Ureter (tissue), 1 donor: ENCODE data around the gene UNC93B1. TPM values are rescaled to one million over a fixed set of nuclear protein-coding genes. Genes with fewer than 3 reads are reported as not detected.
"Not testable (repeated sequence)": the region's sequence is repeated elsewhere in the genome, so short reads cannot be mapped to it uniquely, and the experiment has no call there.

Experiments used
- DNase-seq: peaks from one replicate; pipeline ENCODE4 v3.0.0-alpha.2; 2020; ENCODE audit warnings: low spot score
- total RNA-seq: library from RNA; stranded (reverse); gene quantifications from one replicate; pipeline ENCODE4 v1.2.4, GENCODE V29; 2023
- donor health status: DM: yes; HTN: yes; CAD: no.

UNC93B1 gene
- total RNA-seq, 1 donor from 2014 or later: 98.3 TPM

GRCh38 chr11:67991347-67992121, 12.4 kb downstream of the UNC93B1 start:
- not testable (repeated sequence) for DNase-seq

GRCh38 chr11:67990546-67991346, 13.2 kb downstream of the UNC93B1 start:
- not testable (repeated sequence) for DNase-seq

- DNase-seq: not testable (repeated sequence)
Observed at GRCh38 chr11:67985302-67985701, 18.6 kb downstream of the UNC93B1 start.

DNA sequence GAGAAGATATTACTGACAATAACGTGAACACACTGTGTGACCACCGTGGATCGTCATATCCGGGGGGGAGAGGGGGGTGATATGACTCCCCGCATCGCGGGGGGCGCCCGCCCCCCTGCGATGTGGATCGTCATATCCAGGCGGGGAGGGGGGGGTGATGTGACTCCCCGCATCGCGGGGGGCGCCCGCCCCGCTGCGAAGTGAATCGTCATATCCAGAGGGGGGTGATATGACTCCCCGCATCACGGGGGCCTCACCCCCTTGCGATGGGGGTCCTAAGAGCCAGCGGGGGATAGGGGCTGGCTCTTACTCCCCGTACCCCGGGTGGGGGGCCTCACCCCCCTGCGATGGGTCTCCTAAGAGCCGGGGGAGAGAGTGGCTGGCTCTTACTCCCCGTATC, 19.9 kb downstream of the UNC93B1 start:
- no peak for DNase-seq

- DNase-seq: not testable (repeated sequence)
Observed at GRCh38 chr11:67982255-67982857, 21.5 kb downstream of the UNC93B1 start.

DNA sequence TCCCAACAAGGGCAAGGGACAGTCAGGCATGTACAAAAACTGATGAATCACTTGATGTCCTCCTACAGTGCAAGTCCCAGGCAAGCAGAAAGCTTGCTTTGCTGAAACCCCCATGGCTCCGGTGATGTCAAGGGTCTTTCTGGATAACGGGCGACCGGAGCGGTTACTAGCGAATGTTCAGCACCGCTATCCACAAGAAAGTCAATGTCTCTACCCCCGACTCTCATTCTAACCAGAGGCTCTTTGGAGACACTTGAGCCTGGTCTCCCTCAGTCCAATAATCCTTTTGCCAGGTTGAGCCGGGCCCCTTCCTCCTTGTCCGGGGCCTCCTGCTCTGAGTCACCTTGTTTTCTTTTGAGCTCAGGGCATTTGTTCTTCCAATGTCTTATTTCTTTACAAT, 22.7 kb downstream of the UNC93B1 start:
- not testable (repeated sequence) for DNase-seq

DNA sequence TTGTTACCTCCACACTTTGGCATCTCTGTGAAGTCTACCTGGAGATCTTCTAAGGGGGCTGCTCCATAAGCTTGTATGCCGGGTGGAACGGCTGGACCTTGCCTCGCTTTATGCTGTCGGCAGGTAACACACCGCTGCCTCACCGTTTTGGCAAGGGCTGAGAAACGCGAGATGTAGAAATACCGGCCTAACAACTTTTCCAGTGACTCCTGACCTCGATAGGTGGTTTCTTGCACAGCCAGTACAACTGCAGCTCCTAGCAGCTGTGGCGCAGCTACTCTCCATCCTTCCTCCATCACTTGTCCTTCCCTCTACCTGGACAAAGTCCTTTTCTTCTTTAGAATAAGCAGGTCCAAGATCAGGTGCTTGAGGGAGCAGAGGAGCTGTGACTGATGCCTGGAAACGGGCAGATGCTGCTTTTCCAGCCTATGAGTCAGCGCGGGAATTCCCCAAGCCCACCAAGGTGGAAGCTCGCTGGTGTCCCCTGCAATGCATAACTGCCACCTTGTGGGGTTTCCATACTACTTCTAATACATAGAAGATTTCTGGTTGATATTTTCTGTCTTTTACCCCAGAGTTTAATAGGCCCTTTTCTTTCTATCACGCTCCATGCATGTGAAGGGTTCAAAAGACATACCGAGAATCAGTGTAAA, 25.0 kb downstream of the UNC93B1 start:
- DNase-seq: peak; percentile 78

GRCh38 chr11:67974746-67975145, 29.2 kb downstream of the UNC93B1 start:
- DNase-seq: not testable (repeated sequence)

GRCh38 chr11:67965830-67966348, 38.0 kb downstream of the UNC93B1 start:
- DNase-seq: not testable (repeated sequence)

DNA sequence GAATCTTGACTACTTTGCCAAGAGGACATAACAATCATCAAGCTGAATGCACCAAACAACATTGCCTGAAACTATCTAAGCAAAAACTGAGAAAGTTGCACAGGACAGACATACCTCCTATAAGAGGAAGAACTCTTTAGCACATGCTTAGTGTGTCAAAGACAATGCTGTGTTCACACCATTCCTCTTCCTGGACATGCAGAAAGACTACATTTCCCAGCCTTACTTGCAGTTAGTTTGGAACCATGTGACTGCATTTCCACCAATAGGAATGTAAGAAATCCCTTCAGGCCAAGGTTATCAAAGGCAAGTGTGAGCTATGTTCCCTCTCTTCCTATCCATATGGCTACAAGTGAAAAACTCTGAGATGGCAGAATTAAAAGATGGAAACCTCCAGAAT, 39.2 kb downstream of the UNC93B1 start:
- not testable (repeated sequence) for DNase-seq

GRCh38 chr11:67963879-67964278, 40.0 kb downstream of the UNC93B1 start:
- DNase-seq: not testable (repeated sequence)

- not testable (repeated sequence) for DNase-seq
Observed at GRCh38 chr11:67963217-67963616, 40.7 kb downstream of the UNC93B1 start.

DNA sequence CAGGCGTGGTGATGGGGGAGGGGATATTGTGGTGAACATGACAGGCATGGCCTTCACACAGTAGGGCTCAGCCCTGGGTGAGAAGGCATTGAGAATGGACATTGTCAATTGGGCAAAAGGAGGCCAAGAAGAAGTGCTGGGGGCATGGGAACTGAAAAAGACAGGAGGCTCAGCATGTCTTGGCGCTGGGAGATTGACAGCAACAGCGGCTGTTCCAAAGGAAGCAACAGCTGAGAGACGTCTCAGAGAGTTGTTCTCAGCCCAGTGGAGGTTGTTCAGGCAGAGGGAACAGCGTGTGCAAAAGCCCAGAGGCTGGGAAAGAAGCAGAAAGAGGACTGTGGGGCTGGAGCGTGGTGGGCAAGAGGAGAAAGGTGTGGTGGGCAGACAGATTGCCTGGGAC, 47.7 kb downstream of the UNC93B1 start:
- DNase-seq: not testable (repeated sequence)

DNA sequence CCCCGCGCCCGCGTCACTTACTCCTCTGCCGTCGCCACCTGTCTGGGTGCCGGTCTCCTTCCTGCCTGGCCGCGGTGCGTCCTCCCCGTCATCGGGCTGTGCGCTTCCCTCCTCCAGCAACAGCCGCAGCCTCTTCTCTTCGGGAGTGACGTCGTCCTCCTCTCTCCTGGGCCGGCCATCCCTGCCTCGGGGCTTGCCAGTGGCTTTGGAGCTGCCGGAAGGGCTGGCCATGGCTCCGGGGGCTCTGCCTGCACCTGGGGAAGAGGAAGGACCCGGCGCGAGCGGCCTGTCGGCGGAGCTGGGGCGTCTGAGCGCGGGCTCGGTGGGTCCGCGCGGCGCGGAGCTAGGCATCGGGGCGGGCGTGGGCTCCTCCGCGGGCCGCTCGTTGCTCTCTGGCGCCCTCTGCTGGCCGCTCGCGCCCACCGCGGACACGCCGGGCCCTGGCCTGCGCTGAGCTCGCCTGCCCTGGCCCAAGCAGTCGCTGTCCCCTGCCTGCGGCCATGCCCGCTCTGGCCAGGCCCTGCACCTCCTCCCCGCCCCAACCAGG, 48.4 kb downstream of the UNC93B1 start:
- peak; percentile 73 for DNase-seq

DNA sequence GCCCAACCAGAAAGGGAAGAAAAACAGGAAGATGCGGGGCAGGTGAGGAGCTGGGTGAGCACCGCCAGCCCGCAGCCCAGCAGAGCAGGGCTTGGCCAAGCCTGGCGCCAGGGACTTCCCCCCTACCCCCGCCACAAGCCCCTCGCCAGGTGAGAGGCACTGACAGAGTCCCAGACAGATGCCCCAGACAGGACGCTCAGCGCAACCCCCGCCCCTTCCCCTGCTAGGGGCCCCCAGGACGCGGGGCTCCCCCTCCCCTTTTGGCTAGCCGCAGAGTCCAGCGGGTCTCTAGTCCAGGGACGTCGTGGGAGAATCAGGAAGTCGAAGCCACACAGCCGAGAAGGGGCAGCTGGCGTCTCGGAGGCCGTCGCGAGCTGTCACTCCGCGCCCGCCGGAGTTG, 48.9 kb downstream of the UNC93B1 start:
- not testable (repeated sequence) for DNase-seq

- not testable (repeated sequence) for DNase-seq
Observed at GRCh38 chr11:67954251-67954650, 49.6 kb downstream of the UNC93B1 start.

- DNase-seq: not testable (repeated sequence)
Observed at GRCh38 chr11:67950705-67951104, 53.2 kb downstream of the UNC93B1 start.

GRCh38 chr11:67947785-67948184, 56.1 kb downstream of the UNC93B1 start:
- not testable (repeated sequence) for DNase-seq

DNA sequence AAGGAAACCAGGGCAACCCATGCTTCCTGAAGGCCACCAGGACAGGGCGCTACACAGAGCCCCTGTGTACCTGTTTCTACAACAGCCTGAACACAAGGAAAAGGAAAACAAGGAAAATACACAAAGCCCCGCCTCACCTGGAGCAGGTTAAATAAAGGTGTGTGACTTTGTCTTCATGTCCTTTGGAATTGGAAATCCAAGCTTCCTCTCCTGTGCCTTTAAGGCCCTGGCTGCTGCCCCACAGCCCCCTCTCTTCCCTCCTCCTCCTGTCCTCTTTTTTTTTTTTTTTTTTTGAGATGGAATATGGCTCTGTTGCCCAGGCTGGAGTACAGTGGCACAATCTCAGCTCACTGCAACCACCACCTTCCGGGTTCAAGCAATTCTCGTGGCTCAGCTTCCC, 57.5 kb downstream of the UNC93B1 start:
- DNase-seq: not testable (repeated sequence)

DNA sequence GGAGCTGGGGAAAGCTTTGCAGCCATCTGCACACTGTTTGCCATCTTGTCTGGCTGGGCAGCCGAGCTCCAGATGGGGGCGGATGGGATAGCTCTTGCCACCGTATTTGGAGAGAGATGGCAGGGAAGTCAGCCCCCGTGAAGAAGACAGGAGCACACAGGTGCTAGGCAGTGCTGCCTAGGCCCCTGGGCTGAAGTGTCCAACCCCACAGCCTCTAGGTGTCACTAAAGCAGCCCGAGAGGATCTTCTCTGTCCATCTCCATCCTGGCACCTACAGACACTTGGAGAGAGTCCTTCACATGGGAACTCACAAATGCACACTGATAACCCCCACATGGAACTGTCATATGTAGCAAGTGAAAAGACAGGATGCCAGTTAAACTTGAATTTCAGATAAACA, 60.5 kb downstream of the UNC93B1 start:
- not testable (repeated sequence) for DNase-seq
